Measurements from ENCODE around the gene TAF4B. TPM values are rescaled to one million over a fixed set of nuclear protein-coding genes. Genes with fewer than 3 reads are reported as not detected.
"Not testable (repeated sequence)": the region's sequence is repeated elsewhere in the genome, so short reads cannot be mapped to it uniquely, and the experiment has no call there.

The TAF4B gene
- total and polyA plus RNA-seq, 2 experiments from 2014 or later, result 1.4 TPM; not detected in 1

DNA sequence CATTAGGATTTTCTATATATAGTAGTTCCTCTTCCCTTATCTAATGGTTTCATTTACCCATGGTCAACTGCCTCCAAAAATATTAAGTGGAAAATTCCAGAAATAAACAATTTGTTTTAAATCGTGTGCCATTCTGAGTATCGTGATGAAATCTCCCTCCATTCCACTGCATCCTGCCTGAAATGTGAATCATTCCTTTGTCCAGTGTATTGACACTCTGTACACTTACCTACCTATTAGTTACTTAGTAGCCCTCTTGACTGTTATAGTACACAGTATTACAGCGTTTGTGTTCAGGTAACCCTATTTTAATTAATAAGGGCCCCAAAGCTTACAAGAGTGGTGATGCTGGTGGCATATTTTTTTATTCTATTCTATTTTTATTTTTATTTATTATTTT lies 26.2 kb downstream of the TAF4B start:
- H3K4me1 ChIP-seq (ENCODE audit: insufficient read depth), result no peaks in the 10 kb centered on the region
- no peak overlapping the region for H3K4me2 ChIP-seq
- no peaks in the 10 kb centered on the region for H3K27me3 ChIP-seq
- no peaks in the 10 kb centered on the region for H4K20me1 ChIP-seq (ENCODE audit: insufficient read depth, poor library complexity, severe bottlenecking)
- H3K79me2 ChIP-seq, result no peaks in the 10 kb centered on the region
- no peak overlapping the region for H3K27ac ChIP-seq
- no peaks in the 10 kb centered on the region for H3K9me3 ChIP-seq (ENCODE audit: low read depth)
- no peak overlapping the region for H2AFZ ChIP-seq
- DNase-seq (ENCODE audit: low spot score), result no peak
- TF ChIP-seq CTCF (IDR thresholded peaks at IDR 0.05; ENCODE audit: poor library complexity) (no peak), EZH2phosphoT487 (IDR thresholded peaks at IDR 0.05; ENCODE audit: low read depth, severe bottlenecking, unreplicated experiment) (no peak), EZH2 (IDR thresholded peaks at IDR 0.05; ENCODE audit: borderline replicate concordance) (no peak)
- WGBS (ENCODE audit: low lambda C conversion rate, missing lambda C conversion rate), result 90% methylated on average over 3 of the region's 3 CpGs
- H3K36me3 ChIP-seq (replicated peaks; ENCODE audit: insufficient read depth, low read depth), result no peaks in the 10 kb centered on the region
- no peaks in the 10 kb centered on the region for H3K9me2 ChIP-seq (replicated peaks; ENCODE audit: insufficient read depth)
- H3K4me3 ChIP-seq, result no peak overlapping the region

DNA sequence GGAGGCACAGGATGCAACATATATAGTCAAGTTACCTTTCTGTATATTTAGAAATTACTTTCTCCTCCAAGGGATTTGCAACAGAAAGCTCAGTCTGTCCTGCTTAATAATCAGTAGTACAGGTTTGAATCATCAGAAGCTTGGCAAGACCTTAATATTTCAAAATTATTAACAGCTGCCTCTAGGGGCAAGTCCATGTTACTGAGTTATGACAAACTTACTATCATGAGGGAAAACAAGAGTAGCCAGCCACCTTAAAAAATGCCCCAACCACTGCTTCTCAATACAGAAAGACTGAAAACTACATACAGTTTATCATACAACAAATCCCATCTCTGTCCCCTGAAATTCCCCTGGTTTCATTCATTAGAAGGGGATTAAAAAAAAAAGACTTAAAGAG lies 28.6 kb downstream of the TAF4B start:
- H2AFZ ChIP-seq; H3K4me2 ChIP-seq; H3K4me1 ChIP-seq (ENCODE audit: insufficient read depth); DNase-seq (ENCODE audit: low spot score); H3K79me2 ChIP-seq; H3K27me3 ChIP-seq; H4K20me1 ChIP-seq (ENCODE audit: insufficient read depth, poor library complexity, severe bottlenecking); H3K4me3 ChIP-seq; H3K36me3 ChIP-seq (replicated peaks; ENCODE audit: insufficient read depth, low read depth); H3K9me2 ChIP-seq (replicated peaks; ENCODE audit: insufficient read depth); H3K27ac ChIP-seq; H3K9me3 ChIP-seq (ENCODE audit: low read depth): not testable (repeated sequence)

DNA sequence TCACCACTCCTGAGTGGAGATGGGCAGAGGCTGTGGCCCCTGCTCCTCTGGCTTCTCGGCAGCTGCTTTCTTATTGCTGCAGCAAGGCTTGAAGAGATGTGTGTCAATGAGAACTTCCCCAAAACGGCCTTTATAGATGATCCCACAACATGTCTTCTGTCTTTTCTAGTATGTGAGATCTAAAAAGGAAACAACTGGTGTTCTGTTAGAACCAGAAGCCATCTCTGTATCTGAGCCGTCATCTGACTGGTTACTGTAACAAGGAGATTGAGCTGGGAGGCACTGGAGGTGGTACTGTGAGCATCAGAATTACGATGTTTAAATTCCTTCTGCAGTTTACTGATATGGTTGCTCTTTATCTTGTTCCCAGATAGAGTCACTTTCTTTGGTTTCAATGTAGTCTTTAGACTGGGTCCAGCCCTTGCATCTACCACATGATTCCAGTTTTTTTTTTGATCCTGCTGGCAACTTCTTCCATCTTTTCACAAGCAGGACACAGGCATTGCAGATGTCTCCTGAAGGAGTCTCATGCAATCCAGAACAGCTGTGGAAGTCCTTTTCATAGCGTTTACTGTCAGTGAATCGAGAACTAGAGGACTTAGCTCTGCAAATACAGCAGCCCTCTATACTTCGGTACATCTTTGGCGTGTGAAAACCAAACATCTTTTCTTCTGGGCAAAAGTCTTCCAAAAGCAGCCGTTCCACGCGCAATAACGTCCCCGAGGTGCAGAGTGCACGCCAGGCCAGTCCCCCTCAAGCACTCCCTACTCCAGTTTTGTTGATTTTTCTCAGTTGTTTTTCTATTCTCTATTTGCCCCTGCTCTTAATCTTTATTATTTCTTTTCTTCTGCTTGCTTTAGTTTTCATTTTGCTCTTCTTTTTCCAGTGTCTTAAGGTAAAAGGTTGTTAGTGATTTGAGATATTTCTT lies 29.7 kb downstream of the TAF4B start:
- Histone ChIP-seq H3K9me3 (ENCODE audit: low read depth) (no peaks in the 10 kb centered on the region), H3K4me3 (no peak overlapping the region), H4K20me1 (ENCODE audit: insufficient read depth, poor library complexity, severe bottlenecking) (no peaks in the 10 kb centered on the region), H3K36me3 (replicated peaks; ENCODE audit: insufficient read depth, low read depth) (no peaks in the 10 kb centered on the region), H3K79me2 (no peaks in the 10 kb centered on the region), H3K4me1 (ENCODE audit: insufficient read depth) (no peaks in the 10 kb centered on the region), H3K27me3 (no peaks in the 10 kb centered on the region), H3K27ac (no peak overlapping the region), H3K9me2 (replicated peaks; ENCODE audit: insufficient read depth) (no peaks in the 10 kb centered on the region), H3K4me2 (no peak overlapping the region), H2AFZ (no peak overlapping the region)
- WGBS (ENCODE audit: low lambda C conversion rate, missing lambda C conversion rate), result 79% methylated on average over 14 of the region's 14 CpGs
- DNase-seq (ENCODE audit: low spot score), result no peak
- TF ChIP-seq EZH2 (IDR thresholded peaks at IDR 0.05; ENCODE audit: borderline replicate concordance) (no peak), CTCF (IDR thresholded peaks at IDR 0.05; ENCODE audit: poor library complexity) (no peak), EZH2phosphoT487 (IDR thresholded peaks at IDR 0.05; ENCODE audit: low read depth, severe bottlenecking, unreplicated experiment) (no peak)

- Histone ChIP-seq H4K20me1 (ENCODE audit: insufficient read depth, poor library complexity, severe bottlenecking) (no peaks in the 10 kb centered on the region), H3K4me3 (no peak overlapping the region), H3K36me3 (replicated peaks; ENCODE audit: insufficient read depth, low read depth) (no peaks in the 10 kb centered on the region), H3K27ac (no peak overlapping the region), H3K4me1 (ENCODE audit: insufficient read depth) (no peaks in the 10 kb centered on the region), H3K4me2 (no peak overlapping the region), H2AFZ (no peak overlapping the region), H3K9me3 (ENCODE audit: low read depth) (no peaks in the 10 kb centered on the region), H3K27me3 (no peaks in the 10 kb centered on the region), H3K79me2 (no peaks in the 10 kb centered on the region), H3K9me2 (replicated peaks; ENCODE audit: insufficient read depth) (no peaks in the 10 kb centered on the region)
- TF ChIP-seq EZH2phosphoT487 (IDR thresholded peaks at IDR 0.05; ENCODE audit: low read depth, severe bottlenecking, unreplicated experiment) (no peak), EZH2 (IDR thresholded peaks at IDR 0.05; ENCODE audit: borderline replicate concordance) (no peak), CTCF (IDR thresholded peaks at IDR 0.05; ENCODE audit: poor library complexity) (no peak)
- 98% methylated on average over 3 of the region's 3 CpGs for WGBS (ENCODE audit: low lambda C conversion rate, missing lambda C conversion rate)
- DNase-seq (ENCODE audit: low spot score), result no peak
Measured at GRCh38 chr18:26258711-26259110, 32.5 kb downstream of the TAF4B start.

GRCh38 chr18:26259416-26259815 lies 33.2 kb downstream of the TAF4B start:
- not testable (repeated sequence) for H3K27ac ChIP-seq; H3K36me3 ChIP-seq (replicated peaks; ENCODE audit: insufficient read depth, low read depth); DNase-seq (ENCODE audit: low spot score); H3K4me1 ChIP-seq (ENCODE audit: insufficient read depth); H2AFZ ChIP-seq; H3K9me3 ChIP-seq (ENCODE audit: low read depth); H3K27me3 ChIP-seq; H3K4me3 ChIP-seq; H3K4me2 ChIP-seq; H3K9me2 ChIP-seq (replicated peaks; ENCODE audit: insufficient read depth); H3K79me2 ChIP-seq; H4K20me1 ChIP-seq (ENCODE audit: insufficient read depth, poor library complexity, severe bottlenecking)
- 100% methylated on average over 4 of the region's 4 CpGs for WGBS (ENCODE audit: low lambda C conversion rate, missing lambda C conversion rate)
